Inferior parietal cortex (tissue), 1 donor: ENCODE results near the gene TSG101.

ENCODE experiments used
- DNase-seq: peaks from one replicate; pipeline ENCODE4 v3.0.0-alpha.2; 2016; ENCODE audit errors: extremely low spot score

TSG101 gene, protein sequence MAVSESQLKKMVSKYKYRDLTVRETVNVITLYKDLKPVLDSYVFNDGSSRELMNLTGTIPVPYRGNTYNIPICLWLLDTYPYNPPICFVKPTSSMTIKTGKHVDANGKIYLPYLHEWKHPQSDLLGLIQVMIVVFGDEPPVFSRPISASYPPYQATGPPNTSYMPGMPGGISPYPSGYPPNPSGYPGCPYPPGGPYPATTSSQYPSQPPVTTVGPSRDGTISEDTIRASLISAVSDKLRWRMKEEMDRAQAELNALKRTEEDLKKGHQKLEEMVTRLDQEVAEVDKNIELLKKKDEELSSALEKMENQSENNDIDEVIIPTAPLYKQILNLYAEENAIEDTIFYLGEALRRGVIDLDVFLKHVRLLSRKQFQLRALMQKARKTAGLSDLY

DNA sequence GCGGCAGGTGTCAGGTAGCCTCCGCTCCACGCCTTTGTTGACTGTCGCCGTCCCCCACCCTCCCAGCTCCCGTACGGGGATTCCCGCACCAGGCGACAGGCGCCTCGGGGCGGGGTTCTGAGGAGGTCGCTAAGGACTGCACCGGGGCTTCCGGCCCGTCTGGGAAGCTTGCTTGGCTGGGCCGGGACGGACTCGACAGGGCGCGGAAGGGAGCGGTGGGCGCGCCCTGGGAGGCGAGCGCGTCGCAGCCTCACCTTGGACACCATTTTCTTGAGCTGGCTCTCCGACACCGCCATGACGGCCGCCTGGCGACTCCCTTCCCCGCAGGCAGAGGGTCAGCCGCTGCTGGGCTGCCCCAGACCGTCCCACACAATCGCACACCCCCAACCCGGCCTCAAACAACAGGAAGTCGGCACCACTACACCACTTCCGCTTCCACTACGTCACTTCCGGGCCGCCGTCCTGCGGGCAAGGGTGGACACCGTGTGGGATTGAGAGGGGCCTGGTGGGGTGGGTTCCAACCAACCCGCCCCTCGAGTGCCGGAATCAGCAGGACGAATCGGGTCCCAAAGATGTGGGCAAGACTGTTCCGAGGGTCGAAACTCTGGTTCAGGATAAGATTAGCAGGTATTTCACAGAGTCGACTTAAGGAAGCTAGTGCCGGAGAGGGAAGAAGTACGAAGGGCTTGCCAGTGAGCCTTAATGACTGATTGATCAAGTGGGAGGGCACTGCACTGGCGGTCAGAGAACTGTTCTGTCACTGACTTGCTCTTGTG is at the start of gene TSG101:
Gene TSG101, minus strand, starts transcription at position 422 of the 776 bp plus-strand sequence. Its CDS starts 126 bp downstream, at position 296.
- peak; percentile 97 for DNase-seq

DNA sequence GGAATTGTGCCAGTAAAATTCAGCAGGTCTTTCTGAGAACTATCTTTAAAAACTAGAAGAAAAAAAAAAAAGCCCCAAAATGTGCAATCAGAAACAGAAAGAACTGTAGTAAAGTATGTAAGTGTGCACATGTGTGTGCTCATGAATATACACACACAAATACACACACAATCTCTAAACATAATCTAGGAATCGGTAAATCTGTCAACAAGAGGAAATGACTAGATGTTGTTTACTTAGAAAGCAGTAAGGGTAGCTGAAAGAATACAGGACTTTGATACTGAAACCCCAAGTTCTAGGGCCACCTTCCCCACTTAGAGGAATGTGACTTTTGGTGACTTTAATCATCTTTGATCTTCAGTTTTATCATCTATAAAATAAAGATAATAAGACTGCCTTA is 48.6 kb upstream of the TSG101 start:
- DNase-seq = no peak

DNA sequence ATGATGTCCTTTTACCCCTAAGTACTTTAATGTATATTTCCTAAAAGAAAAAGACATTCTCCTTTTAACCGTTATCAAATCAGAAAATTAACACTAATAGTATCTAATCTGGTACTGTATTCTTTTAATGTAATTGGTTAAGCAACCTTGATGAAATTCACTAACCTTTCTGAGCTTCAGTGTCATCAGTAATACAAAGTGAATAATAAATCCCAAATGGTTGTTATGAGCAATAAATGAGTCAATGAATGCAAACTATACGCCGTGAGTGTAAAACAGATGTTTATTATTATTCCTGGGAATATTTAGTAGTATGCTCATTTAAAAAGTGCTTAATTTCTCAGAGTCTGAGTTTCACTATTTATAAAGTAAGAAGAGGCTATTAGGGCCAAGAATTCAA is 40.3 kb upstream of the TSG101 start:
- DNase-seq = no peak

DNA sequence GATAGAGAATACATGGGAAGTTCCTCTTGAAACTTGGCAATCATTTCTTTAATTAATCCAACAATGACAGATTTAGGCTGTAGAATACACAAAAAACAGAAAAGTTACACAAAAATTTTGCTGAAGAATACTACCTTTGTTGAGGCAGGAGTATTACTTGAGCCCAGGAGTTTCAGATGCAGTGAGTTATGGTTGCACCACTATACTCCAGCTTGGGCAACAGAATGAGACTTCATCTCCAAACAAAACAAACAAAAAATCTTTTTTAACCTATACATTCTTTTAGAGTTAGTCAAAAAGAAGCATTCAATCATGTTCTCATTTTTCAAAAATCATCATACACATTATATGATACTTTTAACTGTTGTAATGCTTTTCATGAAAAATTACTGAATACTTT is 39.7 kb upstream of the TSG101 start:
- DNase-seq = no peak

DNA sequence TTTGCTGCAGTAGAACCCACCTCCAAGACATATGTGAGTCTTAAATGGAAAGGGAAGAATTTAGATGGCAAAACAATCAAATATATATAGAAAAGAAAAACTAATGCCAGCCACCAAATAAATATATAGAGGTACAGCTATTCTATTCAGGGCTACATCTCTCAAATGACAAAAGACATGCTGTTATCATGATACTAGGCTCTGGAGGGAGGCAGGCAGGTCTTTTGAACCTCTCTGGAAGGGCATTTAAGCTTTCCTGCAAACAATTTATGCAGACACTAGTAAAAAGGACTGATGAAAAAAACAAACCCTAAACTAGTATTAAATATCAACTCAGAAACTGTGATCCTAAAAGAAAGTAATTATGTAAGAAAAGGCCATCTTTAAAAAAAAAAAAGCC is 37.4 kb upstream of the TSG101 start:
- DNase-seq = no peak

DNA sequence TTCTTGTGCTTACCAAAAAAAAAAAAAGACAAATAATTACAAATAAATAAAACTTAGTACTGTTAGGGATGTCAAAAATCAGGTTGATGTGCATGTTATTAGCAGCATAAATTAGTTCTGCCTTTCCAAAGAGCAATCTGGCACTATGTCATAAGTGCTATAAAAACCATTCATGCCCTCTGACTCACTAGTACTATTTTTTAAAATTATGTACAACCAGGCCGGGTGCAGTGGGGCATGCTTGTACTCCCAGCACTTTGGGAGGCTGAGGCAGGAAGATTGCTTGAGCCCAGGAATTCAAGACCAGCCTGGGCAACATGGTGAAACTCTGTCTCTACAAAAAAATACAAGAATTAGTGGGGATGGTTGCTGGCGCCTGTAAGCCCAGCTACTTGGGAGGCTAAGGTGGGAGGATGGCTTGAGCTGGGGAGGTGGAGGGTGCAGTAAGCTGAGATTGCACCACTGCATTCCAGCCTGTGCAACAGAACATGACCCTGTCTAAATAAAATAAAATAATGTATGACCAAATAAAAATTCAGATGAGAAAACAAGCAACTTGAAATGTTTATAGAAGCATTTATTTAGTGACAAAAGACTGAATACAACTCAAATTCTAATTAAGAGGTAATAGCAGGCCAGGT is 36.5 kb upstream of the TSG101 start:
- DNase-seq = no peak

DNA sequence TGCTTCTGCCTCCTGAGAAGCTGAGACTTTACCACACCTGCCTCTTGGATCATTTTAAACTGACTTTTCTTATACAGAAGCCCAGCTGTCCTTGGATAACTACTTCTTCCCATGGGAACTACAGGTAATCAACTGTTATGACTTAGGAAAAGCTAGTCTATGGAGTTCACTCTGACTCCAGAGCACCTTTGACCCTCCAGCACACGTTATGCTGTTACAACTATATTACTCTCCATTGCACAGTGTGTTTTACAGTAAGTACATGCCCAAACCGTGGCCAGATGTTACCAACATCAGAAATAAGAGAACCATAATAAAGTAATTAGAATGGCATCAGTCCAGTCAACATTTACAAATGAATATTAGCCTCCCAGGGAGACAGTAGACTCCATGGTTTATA is 21.3 kb upstream of the TSG101 start:
- DNase-seq = no peak

DNA sequence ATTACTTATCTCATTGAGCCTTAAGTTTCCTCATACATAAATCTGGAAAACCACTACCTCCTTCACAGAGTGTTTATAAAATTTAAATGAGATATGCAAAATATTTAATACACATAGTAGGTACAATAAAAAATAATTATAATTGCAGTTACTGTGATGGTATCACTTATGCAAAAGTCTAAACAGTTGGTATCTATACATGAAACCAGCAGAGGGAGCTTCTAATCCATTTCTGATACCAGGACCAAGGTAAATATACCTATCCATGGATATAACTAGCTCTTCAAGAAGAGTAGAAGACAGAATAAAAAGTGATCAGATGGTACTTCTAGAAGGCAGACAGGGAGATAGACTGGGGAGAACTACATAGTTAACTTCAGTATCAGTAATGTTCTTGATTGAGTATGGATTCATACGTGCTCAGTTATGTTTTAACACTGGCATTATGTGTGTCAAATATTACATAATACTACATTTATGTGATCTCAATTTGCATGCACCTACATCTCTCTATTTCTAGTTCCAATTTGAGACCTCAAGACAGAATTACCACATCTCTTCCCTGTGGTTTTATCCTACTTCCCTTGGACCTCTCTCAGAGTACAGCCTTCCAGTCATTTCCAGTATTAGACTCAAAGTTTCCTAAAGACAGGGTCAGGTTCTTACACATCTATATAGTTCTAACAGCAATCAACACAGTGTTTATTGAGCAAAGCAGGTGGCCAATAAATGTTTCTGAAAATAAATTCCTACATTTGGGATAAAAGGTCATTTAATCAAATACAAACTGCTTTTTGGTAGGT is 13.7 kb upstream of the TSG101 start:
- DNase-seq = peak; percentile 58

DNA sequence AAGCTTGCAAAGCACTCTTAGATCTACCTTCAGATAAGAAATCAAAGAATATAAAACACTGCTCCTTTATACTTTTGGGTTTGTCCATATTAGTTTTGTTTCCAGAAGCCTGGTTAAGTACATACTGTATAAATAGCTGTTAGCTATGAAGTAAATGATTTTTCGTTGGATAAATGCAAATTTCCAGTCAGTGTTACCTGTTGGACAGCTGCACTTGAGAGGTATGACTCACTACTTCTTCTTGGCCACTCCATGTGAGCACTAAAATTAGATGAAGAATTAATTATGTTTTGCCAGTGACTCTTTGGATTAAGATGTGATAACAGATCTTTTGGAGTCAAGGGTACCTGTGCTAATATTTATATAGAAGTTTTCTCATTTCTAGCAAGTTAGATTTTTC is 9.5 kb upstream of the TSG101 start:
- no peak for DNase-seq

DNA sequence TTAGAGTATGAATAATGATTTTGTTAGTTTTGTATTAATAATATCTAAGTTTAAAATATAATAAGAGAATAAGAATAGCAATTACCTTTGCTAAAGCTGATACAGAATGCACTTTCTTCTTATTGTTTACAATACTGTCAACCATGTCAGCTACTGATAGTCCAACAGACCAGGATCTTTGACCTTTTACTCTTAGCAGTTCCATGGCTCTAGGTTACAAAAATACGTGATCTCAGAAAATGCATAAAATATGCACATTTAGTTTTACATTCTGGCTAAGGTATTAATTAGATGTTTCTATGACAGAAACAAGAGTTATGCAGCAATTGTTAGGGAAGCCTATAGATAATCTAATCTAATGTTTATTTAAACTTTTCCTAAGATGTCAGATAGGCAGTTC is 7.5 kb upstream of the TSG101 start:
- no peak for DNase-seq

DNA sequence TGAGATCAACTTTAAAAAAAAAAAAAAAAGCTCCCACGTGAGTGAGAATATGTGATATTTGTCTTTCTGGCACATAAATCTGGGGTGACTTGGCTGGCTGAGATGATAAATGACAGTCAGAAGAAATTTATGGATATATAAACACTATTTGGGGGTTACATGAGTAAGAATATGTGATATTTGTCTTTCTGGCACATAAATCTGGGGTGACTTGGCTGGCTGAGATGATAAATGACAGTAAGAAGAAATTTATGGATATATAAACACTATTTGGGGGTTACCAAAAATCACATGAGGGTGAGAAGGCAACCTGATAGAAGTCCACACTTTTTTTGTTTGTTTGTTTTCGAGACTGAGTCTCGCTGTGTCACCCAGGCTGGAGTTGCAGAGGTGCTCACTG is 6.6 kb upstream of the TSG101 start:
- no peak for DNase-seq

DNA sequence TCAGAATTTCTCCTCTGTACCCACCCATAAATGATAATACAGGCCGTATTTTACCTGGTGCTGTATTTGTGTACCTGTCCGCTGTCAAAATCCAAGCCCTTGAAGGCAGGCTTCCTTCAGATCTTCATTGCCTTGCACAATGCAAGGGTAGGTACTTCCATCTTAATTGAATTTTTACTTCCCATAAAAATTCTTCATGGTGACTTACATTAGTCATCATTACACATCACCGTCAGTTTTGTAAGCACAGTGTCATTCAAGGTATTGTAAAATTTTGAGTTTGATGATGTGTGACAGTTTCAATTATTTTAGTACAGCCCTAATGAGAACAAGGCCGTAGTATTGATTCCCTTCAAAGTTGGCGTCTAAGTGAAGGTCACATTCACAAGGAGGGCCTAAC is 770 bp upstream of the TSG101 start:
- no peak for DNase-seq

DNA sequence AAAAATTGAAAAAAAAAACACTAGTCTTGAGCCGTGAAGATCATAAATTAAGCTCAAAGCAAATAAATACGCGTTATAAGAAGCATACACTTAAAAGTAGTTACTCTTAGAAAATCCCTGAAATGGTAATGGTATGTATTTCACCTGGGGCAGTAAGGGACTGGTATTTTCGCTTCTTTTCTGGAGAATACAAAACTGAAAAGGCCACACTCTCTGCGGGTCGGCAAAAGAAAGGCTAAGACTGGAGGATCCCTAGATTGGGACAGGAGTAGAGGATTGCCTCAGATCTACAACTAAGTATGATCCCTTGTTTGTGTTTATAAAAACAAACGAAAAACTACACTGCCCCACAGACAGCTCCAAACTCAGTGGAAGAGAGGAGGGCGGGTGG is 617 bp downstream of the TSG101 start:
- no peak for DNase-seq

DNA sequence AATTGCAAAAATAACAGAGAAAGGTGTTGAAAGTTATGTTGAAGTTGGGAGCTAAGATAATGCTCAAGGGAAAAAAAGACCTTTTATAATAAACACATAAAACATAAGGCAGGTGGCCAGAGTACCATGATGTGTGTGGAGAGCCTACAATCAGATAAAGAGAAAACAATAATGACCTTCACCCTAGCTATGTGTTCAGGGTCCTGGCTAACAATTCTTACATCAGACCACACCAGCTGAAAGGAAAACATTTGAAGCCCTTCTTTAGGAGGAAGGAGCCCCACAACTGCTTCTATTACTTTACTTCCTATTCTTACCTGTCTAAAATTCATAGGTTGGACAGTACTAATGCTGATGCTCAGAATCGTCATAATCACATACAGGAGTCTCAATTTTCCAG is 2.5 kb downstream of the TSG101 start:
- no peak for DNase-seq

DNA sequence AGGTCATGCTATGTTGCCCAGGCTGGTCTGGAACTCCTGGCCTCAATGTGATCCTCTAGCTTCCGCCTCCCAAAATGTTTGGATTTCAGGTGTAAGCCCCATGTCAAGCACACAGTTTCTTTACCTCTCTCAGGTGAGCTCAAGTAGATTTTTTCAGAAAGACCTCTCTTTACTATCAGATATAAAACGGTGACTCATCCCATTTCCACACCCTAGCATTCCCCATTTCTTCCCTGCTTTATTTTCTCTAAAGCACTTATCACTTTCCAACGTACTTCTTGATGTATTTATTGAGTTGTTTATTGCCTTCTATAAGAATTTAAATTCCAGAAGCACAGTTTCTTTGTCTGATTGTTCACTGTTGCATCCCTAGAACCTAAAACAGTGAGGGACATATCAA is 3.7 kb downstream of the TSG101 start:
- DNase-seq = no peak

DNA sequence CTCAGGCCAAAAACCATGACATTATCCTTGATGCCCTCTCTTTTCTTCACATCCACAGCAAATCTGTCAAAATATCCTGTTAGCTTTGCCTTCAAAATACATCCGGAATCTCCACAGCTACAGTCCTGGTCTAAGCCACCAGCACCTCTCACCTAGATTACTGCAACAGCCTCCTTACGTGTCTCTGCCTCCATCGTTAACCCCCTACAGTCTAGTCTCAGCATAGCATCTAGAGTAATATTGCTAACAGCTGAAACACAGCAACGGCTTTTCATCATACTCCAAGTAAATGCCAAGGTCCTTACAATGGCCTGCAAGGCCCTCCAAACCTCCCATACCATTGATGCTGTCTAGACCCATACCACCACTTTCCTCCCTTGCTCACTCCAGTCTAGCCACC is 4.4 kb downstream of the TSG101 start:
- DNase-seq = no peak

DNA sequence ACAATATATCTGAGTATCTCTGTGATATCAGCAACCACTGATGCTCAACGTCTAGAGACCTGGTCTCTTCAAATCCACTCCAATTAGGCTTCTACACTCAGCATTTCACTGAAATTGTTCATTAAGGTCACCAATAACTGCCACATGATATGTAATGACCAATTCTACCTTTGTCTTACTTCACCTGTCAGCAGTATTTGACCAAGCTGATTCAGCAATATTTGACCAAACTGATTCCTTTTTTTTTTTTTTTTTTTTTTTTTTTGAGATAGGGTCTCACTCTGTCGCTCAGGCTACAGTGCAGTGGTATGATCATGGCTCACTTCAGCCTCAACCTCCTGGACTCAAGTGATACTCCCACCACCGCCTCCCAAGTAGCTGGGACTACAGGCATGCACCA is 5.6 kb downstream of the TSG101 start:
- no peak for DNase-seq

DNA sequence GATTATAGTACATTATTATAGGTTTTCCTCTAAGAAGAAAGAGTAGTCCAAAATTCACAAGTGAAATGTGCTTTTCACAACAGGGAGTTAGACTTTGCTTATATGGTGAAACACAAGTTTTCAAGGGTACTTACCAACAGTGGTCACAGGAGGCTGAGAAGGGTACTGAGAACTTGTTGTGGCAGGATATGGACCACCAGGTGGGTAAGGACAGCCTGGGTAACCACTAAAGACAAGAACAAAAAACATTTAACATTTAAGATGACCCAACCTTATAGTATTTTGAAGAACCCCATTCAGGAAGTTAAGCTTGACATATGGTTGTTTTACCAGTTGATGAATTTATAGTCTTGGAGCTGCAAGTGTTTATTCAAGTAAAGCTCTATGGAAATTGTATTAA is 24.4 kb downstream of the TSG101 start:
- DNase-seq = no peak

DNA sequence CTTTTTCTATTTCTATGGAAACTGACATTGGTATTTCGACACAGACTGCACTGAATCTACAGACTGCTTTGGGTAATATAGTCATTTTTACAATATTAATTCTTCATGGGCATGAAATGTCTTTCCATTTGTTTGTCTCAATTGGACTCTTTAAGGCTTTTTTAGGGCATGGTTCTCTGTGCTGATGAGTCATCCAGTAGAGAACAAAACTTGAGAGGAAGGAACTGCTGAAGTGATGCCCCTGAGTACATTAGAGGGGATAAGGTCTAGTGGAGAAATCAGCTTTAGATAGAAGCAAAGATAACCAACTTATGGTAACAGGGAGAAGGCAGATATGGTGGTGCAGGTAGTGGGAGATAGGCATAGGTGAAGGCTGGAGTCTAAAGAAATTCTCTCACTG is 25.1 kb downstream of the TSG101 start:
- DNase-seq = no peak

DNA sequence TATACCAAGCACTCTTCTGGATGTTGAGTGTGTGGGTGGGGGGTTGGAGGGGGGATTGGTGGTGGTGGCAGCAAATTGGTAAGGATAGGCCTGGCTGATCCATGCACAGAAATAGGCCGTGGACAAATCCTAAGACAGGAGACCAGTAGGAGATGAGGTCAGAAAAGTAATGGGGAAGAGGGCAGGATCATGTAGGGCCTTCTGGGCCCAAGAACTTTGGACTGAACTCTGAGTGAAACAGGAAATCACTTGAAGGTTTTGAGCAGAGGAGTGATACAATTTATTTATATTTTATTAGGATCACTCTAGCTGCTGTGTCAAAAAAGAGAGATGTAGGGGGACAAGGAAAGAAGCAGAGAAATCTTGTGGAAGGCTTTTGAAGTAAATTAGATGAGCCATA is 28.7 kb downstream of the TSG101 start:
- DNase-seq = no peak

DNA sequence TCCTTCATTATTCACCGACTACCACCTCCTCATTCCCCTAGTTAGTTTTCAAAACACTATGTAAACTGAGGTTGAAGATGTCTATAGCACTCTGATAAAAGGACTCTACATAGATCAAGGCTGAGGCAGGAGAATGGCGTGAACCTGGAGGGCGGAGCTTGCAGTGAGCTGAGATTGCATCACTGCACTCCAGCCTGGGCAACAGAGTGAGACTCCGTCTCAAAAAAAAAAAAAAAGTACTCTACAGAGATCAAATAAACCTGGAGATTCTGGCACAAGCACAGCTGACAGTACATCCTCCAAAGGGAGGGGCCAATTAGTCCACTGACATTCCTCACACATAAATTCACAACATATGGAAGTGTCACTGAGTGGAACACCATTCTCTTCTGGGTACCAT is 31.0 kb downstream of the TSG101 start:
- no peak for DNase-seq

DNA sequence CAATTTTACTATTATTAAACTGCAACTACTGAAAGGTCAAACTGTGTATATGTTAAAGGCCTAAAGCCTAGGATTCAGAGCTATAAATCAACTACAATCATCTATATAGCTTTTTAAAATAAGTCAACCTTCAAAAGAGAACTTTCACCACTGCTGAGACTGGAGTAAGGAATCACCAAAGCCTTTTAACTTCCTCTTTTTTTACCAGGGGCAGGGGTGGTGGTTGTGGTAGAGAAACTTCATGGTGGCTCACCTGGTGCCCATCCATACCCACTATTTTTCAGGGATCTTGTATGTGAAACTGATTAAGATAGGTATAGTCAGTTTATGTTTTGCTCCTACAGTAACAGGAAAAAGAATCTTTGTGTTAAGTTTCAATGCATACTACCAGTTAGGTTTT is 31.5 kb downstream of the TSG101 start:
- DNase-seq = no peak
